T-helper 1 cell (primary cell): ENCODE data around the gene RSPO1.

Source experiments
- DNase-seq, 5 donors: peaks; one replicate each; pipeline ENCODE4 v3.0.0-alpha.2; 2012 to 2020

Gene RSPO1

GRCh38 chr1:37562984-37563383 lies 71.7 kb downstream of the RSPO1 start:
- DNase-seq: no peak
